Large intestine (tissue), 3 donors: ENCODE data around the gene NFIC. TPM values are rescaled to one million over a fixed set of nuclear protein-coding genes. Genes with fewer than 3 reads are reported as not detected.

ENCODE experiments used
- DNase-seq, 2 donors: peaks; one replicate each; pipeline versions ENCODE4 v3.0.0 to v3.0.0-alpha.2; 2013
- H3K27ac ChIP-seq: one replicate; pipeline ENCODE4 v1.5.1; 2013; ENCODE audit warnings: low read length
- H3K27me3 ChIP-seq: 2 replicates; pipeline ENCODE4 v1.6.1; 2013; ENCODE audit warnings: low read length; ENCODE audit not compliant: control insufficient read depth, insufficient read depth
- H3K36me3 ChIP-seq: 2 replicates; pipeline ENCODE4 v1.6.1; 2013; ENCODE audit warnings: low read length; ENCODE audit not compliant: control insufficient read depth, insufficient read depth
- H3K4me1 ChIP-seq: one replicate; pipeline ENCODE4 v1.6.1; 2013; ENCODE audit warnings: low read length; ENCODE audit not compliant: control insufficient read depth, insufficient read depth
- H3K4me3 ChIP-seq: one replicate; pipeline ENCODE4 v1.5.1; 2013; ENCODE audit warnings: low read length
- H3K9me3 ChIP-seq: one replicate; pipeline ENCODE4 v1.6.1; 2013; ENCODE audit warnings: mild to moderate bottlenecking, low read depth, low read length, moderate library complexity; ENCODE audit not compliant: control insufficient read depth
- WGBS: methylation state at CpG from one replicate; pipeline ENCODE4 v1.1.5; 2013; ENCODE audit warnings: low lambda C conversion rate; ENCODE audit not compliant: insufficient coverage; 5-methylcytosine and 5-hydroxymethylcytosine counted together
- polyA plus RNA-seq: library from polyadenylated mRNA; unstranded; fragments of 120-200 nt; gene quantifications from one replicate; pipeline ENCODE4 v1.2.1, GENCODE V29; 2013

NFIC gene
- polyA plus RNA-seq, 1 donor: 17.0 TPM

GRCh38 chr19:3462991-3463713 is 96.8 kb downstream of the NFIC start:
- peaks cover 29% of the 10 kb centered on the region for H3K9me3 ChIP-seq
- peaks cover 2% of the 10 kb centered on the region for H3K36me3 ChIP-seq
- peaks cover 18% of the 10 kb centered on the region for H3K4me1 ChIP-seq
- H3K27me3 ChIP-seq: peaks cover 18% of the 10 kb centered on the region
- no CpG with 5 or more reads among the region's 58 CpGs for WGBS
- no peak overlapping the region for H3K27ac ChIP-seq
- H3K4me3 ChIP-seq: no peak overlapping the region
- DNase-seq: no peak

- no peak overlapping the region for H3K27ac ChIP-seq
- H3K4me1 ChIP-seq: peaks cover 12% of the 10 kb centered on the region
Measured at GRCh38 chr19:3463714-3464586, 97.6 kb downstream of the NFIC start.

GRCh38 chr19:3464587-3465235 is 98.3 kb downstream of the NFIC start:
- H3K4me1 ChIP-seq: peaks cover 6% of the 10 kb centered on the region
- no peak overlapping the region for H3K27ac ChIP-seq
- H3K4me3 ChIP-seq: no peak overlapping the region
- peaks cover 18% of the 10 kb centered on the region for H3K27me3 ChIP-seq
- H3K36me3 ChIP-seq: peaks cover 2% of the 10 kb centered on the region
- peaks cover 31% of the 10 kb centered on the region for H3K9me3 ChIP-seq
- 17% methylated on average over 1 of the region's 31 CpGs for WGBS
- DNase-seq: no peak

More at GRCh38 chr19:3463714-3464586, 97.6 kb downstream of the NFIC start:
- peaks cover 18% of the 10 kb centered on the region for H3K27me3 ChIP-seq
- WGBS: no CpG with 5 or more reads among the region's 57 CpGs
- DNase-seq: no peak
- H3K9me3 ChIP-seq: peaks cover 31% of the 10 kb centered on the region
- H3K4me3 ChIP-seq: no peak overlapping the region
- peaks cover 2% of the 10 kb centered on the region for H3K36me3 ChIP-seq

GRCh38 chr19:3465552-3465951 is 99.2 kb downstream of the NFIC start:
- WGBS: no CpG with 5 or more reads among the region's 7 CpGs
- H3K4me1 ChIP-seq: peaks cover 2% of the 10 kb centered on the region
- DNase-seq: no peak
- H3K9me3 ChIP-seq: peaks cover 31% of the 10 kb centered on the region
- H3K27me3 ChIP-seq: peaks cover 18% of the 10 kb centered on the region
- no peaks in the 10 kb centered on the region for H3K36me3 ChIP-seq
- H3K27ac ChIP-seq: no peak overlapping the region
- H3K4me3 ChIP-seq: no peak overlapping the region

GRCh38 chr19:3466635-3467034 is 100.3 kb downstream of the NFIC start:
- H3K4me1 ChIP-seq: peaks cover 2% of the 10 kb centered on the region
- no peak for DNase-seq
- H3K4me3 ChIP-seq: no peak overlapping the region
- no peak overlapping the region for H3K27ac ChIP-seq
- H3K36me3 ChIP-seq: no peaks in the 10 kb centered on the region
- no CpG with 5 or more reads among the region's 9 CpGs for WGBS
- peaks cover 18% of the 10 kb centered on the region for H3K27me3 ChIP-seq
- peaks cover 31% of the 10 kb centered on the region for H3K9me3 ChIP-seq

GRCh38 chr19:3467437-3468198 is 101.2 kb downstream of the NFIC start:
- no peak for DNase-seq
- Histone ChIP-seq H3K27me3 (peaks cover 18% of the 10 kb centered on the region), H3K27ac (no peak overlapping the region), H3K36me3 (peaks cover 2% of the 10 kb centered on the region), H3K4me3 (no peak overlapping the region), H3K4me1 (peaks cover 8% of the 10 kb centered on the region), H3K9me3 (peaks cover 31% of the 10 kb centered on the region)
- no CpG with 5 or more reads among the region's 10 CpGs for WGBS

GRCh38 chr19:3468211-3468610 is 101.8 kb downstream of the NFIC start:
- H3K4me1 ChIP-seq: peaks cover 14% of the 10 kb centered on the region

GRCh38 chr19:3469638-3470499 is 103.5 kb downstream of the NFIC start:
- Histone ChIP-seq H3K36me3 (peaks cover 9% of the 10 kb centered on the region), H3K27me3 (peaks cover 9% of the 10 kb centered on the region), H3K4me1 (peaks cover 25% of the 10 kb centered on the region), H3K27ac (no peak overlapping the region), H3K4me3 (no peak overlapping the region), H3K9me3 (peaks cover 28% of the 10 kb centered on the region)
- DNase-seq: no peak
- WGBS: no CpG with 5 or more reads among the region's 14 CpGs

More at GRCh38 chr19:3468211-3468610, 101.8 kb downstream of the NFIC start:
- H3K27ac ChIP-seq: no peak overlapping the region
- H3K4me3 ChIP-seq: no peak overlapping the region
- no peak for DNase-seq
- no CpG with 5 or more reads among the region's 3 CpGs for WGBS
- peaks cover 3% of the 10 kb centered on the region for H3K36me3 ChIP-seq
- peaks cover 18% of the 10 kb centered on the region for H3K27me3 ChIP-seq
- H3K9me3 ChIP-seq: peaks cover 31% of the 10 kb centered on the region

- H3K9me3 ChIP-seq: peaks cover 25% of the 10 kb centered on the region
- H3K4me1 ChIP-seq: peaks cover 31% of the 10 kb centered on the region
- DNase-seq: no peak
- H3K36me3 ChIP-seq: peaks cover 17% of the 10 kb centered on the region
- no peak overlapping the region for H3K4me3 ChIP-seq
- H3K27ac ChIP-seq: no peak overlapping the region
- 100% methylated on average over 2 of the region's 11 CpGs for WGBS
- peaks cover 3% of the 10 kb centered on the region for H3K27me3 ChIP-seq
Measured at GRCh38 chr19:3470500-3471128, 104.2 kb downstream of the NFIC start.
